Measurements from ENCODE around the gene LRRC37B.
"Not testable (repeated sequence)": the region's sequence is repeated elsewhere in the genome, so short reads cannot be mapped to it uniquely, and the experiment has no call there.

The LRRC37B gene

GRCh38 chr17:32086833-32087232, 79.7 kb downstream of the LRRC37B start:
- not testable (repeated sequence) for DNase-seq, ATAC-seq

GRCh38 chr17:32092062-32092461, 84.9 kb downstream of the LRRC37B start:
- DNase-seq, ATAC-seq: not testable (repeated sequence)

- no peak for ATAC-seq
- no peak for DNase-seq
Measured at GRCh38 chr17:32099686-32100085, 92.5 kb downstream of the LRRC37B start.

- not testable (repeated sequence) for DNase-seq, ATAC-seq
Measured at GRCh38 chr17:32100323-32100722, 93.1 kb downstream of the LRRC37B start.

GRCh38 chr17:32100971-32101631, 93.9 kb downstream of the LRRC37B start:
- no peak for ATAC-seq
- DNase-seq = no peak

GRCh38 chr17:32102172-32102571, 95.0 kb downstream of the LRRC37B start:
- ATAC-seq (no peak), DNase-seq (no peak)

GRCh38 chr17:32102646-32103186, 95.5 kb downstream of the LRRC37B start:
- ATAC-seq (no peak), DNase-seq (no peak)

Data from stimulated activated naive CD8-positive, alpha-beta T cell treated with anti-CD3 and anti-CD28 coated beads, Interleukin-15, Interleukin-2, amounts not matched to agents 100 U/mL and 50 U/mL, for 24 hours (primary cell).